IMR-90 (cell line): Measurements from ENCODE around the gene HDAC9. TPM values are rescaled to one million over a fixed set of nuclear protein-coding genes. Genes with fewer than 3 reads are reported as not detected.

Experiments
- ATAC-seq: fragments of 200-7000 bp; cut with Tn5 transposase; 2 replicates; pipeline ENCODE4 v1.9.1; 2020; ENCODE audit warnings: low read depth, mild to moderate bottlenecking, moderate library complexity
- BruUV-seq: library from RNA; stranded (reverse); fragments of 400-500 nt; replicated peaks from 2 replicates; lab custom pipeline; 2021; lab: Mats Ljungman, UMichigan
- CTCF ChIA-PET: fragments of 300-600 bp; formaldehyde crosslinking; extraction: SDS; loops from one replicate; lab custom pipeline; 2021; ENCODE audit warnings: antibody characterized with exemption; lab: Yijun Ruan, JAX
- POLR2A ChIA-PET: fragments of 300-600 bp; sonication (Branson Sonifier 250); formaldehyde crosslinking; loops from one replicate; lab custom pipeline; 2022; ENCODE audit warnings: antibody characterized with exemption; ENCODE audit not compliant: unreplicated experiment; lab: Charles Lee
- DNase-seq: peaks from one replicate; pipeline ENCODE4 v3.0.0; 2013
- H2AFZ ChIP-seq: replicated peaks from 2 replicates; pipeline ENCODE3; 2013; ENCODE audit warnings: low read length, mild to moderate bottlenecking; ENCODE audit not compliant: poor library complexity
- H2AK5ac ChIP-seq: 2 replicates; pipeline ENCODE4 v1.6.1; 2013; ENCODE audit warnings: low read depth, low read length, inconsistent platforms
- H2AK9ac ChIP-seq: replicated peaks from 2 replicates; pipeline ENCODE3; 2013; ENCODE audit warnings: mild to moderate bottlenecking, low read depth, low read length, moderate library complexity; ENCODE audit not compliant: poor library complexity
- H2BK120ac ChIP-seq: 2 replicates; pipeline ENCODE4 v1.6.1; 2013; ENCODE audit warnings: low read depth, low read length, inconsistent platforms
- H2BK15ac ChIP-seq: 3 replicates; pipeline ENCODE4 v1.6.1; 2013; ENCODE audit warnings: low read depth, low read length, inconsistent platforms
- H2BK20ac ChIP-seq: 2 replicates; pipeline ENCODE4 v1.6.1; 2013; ENCODE audit warnings: low read depth, mild to moderate bottlenecking, inconsistent platforms, low read length, moderate library complexity
- H2BK5ac ChIP-seq: 2 replicates; pipeline ENCODE4 v1.6.1; 2013; ENCODE audit warnings: mild to moderate bottlenecking, low read depth, low read length, inconsistent platforms; ENCODE audit not compliant: poor library complexity, severe bottlenecking
- H3K14ac ChIP-seq: replicated peaks from 2 replicates; pipeline ENCODE4 v1.6.1; 2013; ENCODE audit warnings: low read depth, low read length, inconsistent platforms
- H3K18ac ChIP-seq: 2 replicates; pipeline ENCODE4 v1.6.1; 2013; ENCODE audit warnings: low read depth, low read length, control low read depth
- H3K23ac ChIP-seq: 2 replicates; pipeline ENCODE4 v1.6.1; 2013; ENCODE audit warnings: low read depth, low read length, inconsistent platforms
- H3K27ac ChIP-seq: 2 replicates; pipeline ENCODE4 v1.5.1; 2013; ENCODE audit warnings: mild to moderate bottlenecking, control low read depth, low read length; ENCODE audit not compliant: insufficient read depth
- H3K27me3 ChIP-seq: 2 replicates; pipeline ENCODE4 v1.6.1; 2013; ENCODE audit warnings: low read length; ENCODE audit not compliant: control insufficient read depth, insufficient read depth
- H3K36me3 ChIP-seq: 2 replicates; pipeline ENCODE4 v1.6.1; 2013; ENCODE audit warnings: low read length, mixed read lengths; ENCODE audit not compliant: control insufficient read depth, insufficient read depth
- H3K4ac ChIP-seq: 2 replicates; pipeline ENCODE4 v1.6.1; 2013; ENCODE audit warnings: low read depth, low read length, inconsistent platforms
- H3K4me1 ChIP-seq: 2 replicates; pipeline ENCODE4 v1.6.1; 2013; ENCODE audit warnings: low read length, mixed read lengths; ENCODE audit not compliant: control insufficient read depth, insufficient read depth
- H3K4me2 ChIP-seq: 2 replicates; pipeline ENCODE4 v1.6.1; 2013; ENCODE audit warnings: low read depth, mild to moderate bottlenecking, control low read depth, low read length, moderate library complexity
- H3K4me3 ChIP-seq: 2 replicates; pipeline ENCODE4 v1.5.1; 2013; ENCODE audit warnings: low read depth, mild to moderate bottlenecking, control low read depth, low read length, moderate library complexity; ENCODE audit not compliant: insufficient read depth
- H3K56ac ChIP-seq: 2 replicates; pipeline ENCODE4 v1.6.1; 2013; ENCODE audit warnings: low read length, inconsistent platforms; ENCODE audit not compliant: insufficient read depth; ENCODE audit errors: extremely low read depth
- H3K79me1 ChIP-seq, 2 experiments: 2 replicates each; pipeline ENCODE4 v1.6.1; 2013; ENCODE audit warnings: low read length in 2 of 2, inconsistent platforms in 1 of 2, low read depth in 1 of 2
- H3K9ac ChIP-seq: 2 replicates; pipeline ENCODE4 v1.6.1; 2013; ENCODE audit warnings: low read depth, low read length, control low read depth
- H3K9me1 ChIP-seq: 2 replicates; pipeline ENCODE4 v1.6.1; 2013; ENCODE audit warnings: low read length, inconsistent platforms; ENCODE audit not compliant: insufficient read depth
- H3K9me3 ChIP-seq: 2 replicates; pipeline ENCODE4 v1.6.1; 2013; ENCODE audit warnings: low read length; ENCODE audit not compliant: control insufficient read depth, insufficient read depth
- H4K20me1 ChIP-seq: 2 replicates; pipeline ENCODE4 v1.6.1; 2013; ENCODE audit warnings: low read length, inconsistent platforms; ENCODE audit not compliant: insufficient read depth
- H4K5ac ChIP-seq: 2 replicates; pipeline ENCODE4 v1.6.1; 2013; ENCODE audit warnings: mild to moderate bottlenecking, low read depth, low read length, control low read depth
- H4K8ac ChIP-seq, 2 experiments: 2 replicates each; pipeline ENCODE4 v1.6.1; 2013; ENCODE audit warnings: low read depth in 2 of 2, low read length in 2 of 2, control low read depth in 1 of 2, inconsistent platforms in 1 of 2
- H4K91ac ChIP-seq: 2 replicates; pipeline ENCODE4 v1.6.1; 2013; ENCODE audit warnings: low read depth, low read length, inconsistent platforms; ENCODE audit not compliant: insufficient read depth
- NFE2L2 ChIP-seq: fragments of 150-350 bp; IDR thresholded peaks from 2 replicates; pipeline ENCODE4 v1.6.1; 2016; ENCODE audit warnings: low read depth, mild to moderate bottlenecking, low read length
- WGBS, 2 experiments: methylation state at CpG; one replicate each; pipeline versions ENCODE4 v1.1.5 to v1.1.7; 2013; ENCODE audit warnings: missing lambda C conversion rate in 2 of 2; ENCODE audit not compliant: insufficient read length in 1 of 2; ENCODE audit errors: extremely low coverage in 2 of 2; 5-methylcytosine and 5-hydroxymethylcytosine counted together
- dilution Hi-C: fragments of 300-500 bp; cut with HindIII; formaldehyde crosslinking; loops from one replicate; pipeline ENCODE4 v1.14.3; 2018; ENCODE audit warnings: low sequenced_read_pairs; ENCODE audit not compliant: unreplicated experiment
- in situ Hi-C: fragments of 300-500 bp; cut with MboI; formaldehyde crosslinking; loops from 3 replicates; pipeline ENCODE4 v1.14.3; 2019; ENCODE audit warnings: low sequenced_read_pairs, inconsistent platforms, mixed read lengths
- intact Hi-C: fragments of 100-400 bp; cut with micrococcal nuclease; formaldehyde crosslinking; loops from 2 replicates; pipeline ENCODE4 v1.10.0; 2022
- polyA plus RNA-seq, 3 experiments: library from polyadenylated mRNA; depleted of rRNA; stranded (reverse); fragments of >200 nt; gene quantifications; 2 replicates each; pipeline ENCODE4 v1.2.3, GENCODE V29; 2012; ENCODE audit warnings: low replicate concordance in 1 of 3
- total RNA-seq: library from RNA; depleted of rRNA; stranded (reverse); fragments of >200 nt; gene quantifications from 2 replicates; pipeline ENCODE4 v1.2.3, GENCODE V29; 2012
- TF ChIP-seq, protein P1 (sequence below): fragments of 150-350 bp; IDR thresholded peaks from 2 replicates; pipeline ENCODE4 v1.6.1; 2017; ENCODE audit warnings: mild to moderate bottlenecking, antibody characterized with exemption, low read length, low read depth

Gene HDAC9
- total and polyA plus RNA-seq, 2 of the 4 experiments (the other 2 are of a cell fraction) = 4.3 to 24.7 TPM

DNA sequence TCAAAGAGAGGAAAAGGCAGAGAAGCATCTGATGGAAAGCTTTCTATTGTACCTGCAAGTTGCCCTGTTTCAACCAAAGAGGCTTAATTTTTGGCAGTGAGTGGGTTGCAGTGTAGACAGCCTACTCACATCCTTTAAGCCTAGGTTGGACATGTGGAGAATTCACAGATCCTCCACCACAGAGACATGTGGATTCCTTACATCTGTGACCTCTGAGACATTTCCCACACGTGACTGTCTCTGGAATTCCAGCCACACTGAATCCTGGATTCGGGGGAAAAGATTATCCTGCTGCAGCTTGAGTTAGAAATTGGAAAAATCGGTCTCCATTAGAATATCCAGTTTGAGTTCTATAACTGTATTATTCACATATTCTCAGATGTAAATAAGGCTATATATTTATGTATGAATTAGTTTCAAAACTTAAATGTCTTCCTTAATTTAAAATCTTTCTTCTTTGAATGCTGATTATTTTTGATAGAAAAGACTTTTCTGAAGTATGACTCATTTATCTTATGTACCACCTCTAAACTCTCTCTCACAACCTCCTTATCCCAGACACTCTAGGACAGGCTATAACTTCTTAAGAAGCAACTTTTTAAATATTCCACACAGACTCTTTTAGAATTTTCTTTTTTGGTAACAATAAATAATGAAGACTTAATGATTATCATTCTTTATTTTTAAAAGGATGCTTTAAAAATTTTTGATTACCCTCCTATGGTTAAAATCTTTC lies 498.6 kb downstream of the HDAC9 start:
- Histone ChIP-seq H3K27ac (no peak overlapping the region), H3K79me1 (no peaks in the 10 kb centered on the region), H3K36me3 (no peaks in the 10 kb centered on the region), H2AK9ac (no peak overlapping the region), H3K4me2 (no peak overlapping the region), H3K56ac (no peak overlapping the region), H3K4me1 (peaks cover 7% of the 10 kb centered on the region), H4K91ac (no peak overlapping the region), H2BK20ac (no peak overlapping the region), H4K20me1 (no peaks in the 10 kb centered on the region), H3K9me1 (no peaks in the 10 kb centered on the region; the same call in 1 of the 2 replicates), H3K9me3 (no peaks in the 10 kb centered on the region), H3K14ac (no peak overlapping the region), H2AFZ (peak overlapping the region; percentile 81), H2AK5ac (no peak overlapping the region), H3K23ac (no peak overlapping the region), H2BK120ac (peak overlapping the region; percentile 20; the same call in 1 of the 2 replicates), H2BK15ac (no peak overlapping the region), H4K8ac (no peak overlapping the region), H3K9ac (no peak overlapping the region), H3K4me3 (no peak overlapping the region), H3K27me3 (no peaks in the 10 kb centered on the region), H2BK5ac (no peak overlapping the region), H3K18ac (no peak overlapping the region), H4K5ac (no peak overlapping the region), H3K4ac (no peak overlapping the region)
- no peak for TF ChIP-seq NFE2L2
- TF ChIP-seq, protein P1, sequence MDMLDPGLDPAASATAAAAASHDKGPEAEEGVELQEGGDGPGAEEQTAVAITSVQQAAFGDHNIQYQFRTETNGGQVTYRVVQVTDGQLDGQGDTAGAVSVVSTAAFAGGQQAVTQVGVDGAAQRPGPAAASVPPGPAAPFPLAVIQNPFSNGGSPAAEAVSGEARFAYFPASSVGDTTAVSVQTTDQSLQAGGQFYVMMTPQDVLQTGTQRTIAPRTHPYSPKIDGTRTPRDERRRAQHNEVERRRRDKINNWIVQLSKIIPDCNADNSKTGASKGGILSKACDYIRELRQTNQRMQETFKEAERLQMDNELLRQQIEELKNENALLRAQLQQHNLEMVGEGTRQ = peak; percentile 52; the same call in 1 of the 2 replicates
- in situ Hi-C loops = no loop called here
- ChIA-PET CTCF (interaction anchor here (0.6 to 1.8 kb wide), 2 partner anchors 14 to 77 kb away, joined by 3 to 4 read pairs; no protein-coding TSS in a partner anchor), POLR2A (interaction anchor here (0.6 kb wide), 1 partner anchor 665 kb away, joined by 3 read pairs; no protein-coding TSS in a partner anchor)
- BruUV-seq = no TSS peak
- DNase-seq (peak; percentile 34), ATAC-seq (peak; percentile 44)
- dilution Hi-C loops = no loop called here
- intact Hi-C loops = no loop called here
- no CpG with 5 or more reads among the region's 3 CpGs for WGBS, 2 experiments
